Measurements from ENCODE around the gene OR6X1. TPM values are rescaled to one million over a fixed set of nuclear protein-coding genes. Genes with fewer than 3 reads are reported as not detected.

OR6X1 gene
- total and polyA plus RNA-seq, 2 of the 8 experiments (the other 6 are each of a cell fraction or from before 2014, with no cell fraction given): not detected

- FAIRE-seq: no peak
- Histone ChIP-seq H3K18ac (ENCODE audit: extremely low read depth, low read length) (peak overlapping the region; percentile 11; the same call in 1 of the 2 replicates), H3K4ac (replicated peaks; ENCODE audit: insufficient read length, low read depth, low read length) (no peak overlapping the region), H4K91ac (replicated peaks; ENCODE audit: insufficient read length, low read length) (no peak overlapping the region), H2BK12ac (ENCODE audit: low read depth, low read length) (0 out of 2 replicates have a peak overlapping the region, but pooled peaks have one; percentile 77), H3K4me1 (replicated peaks in 1 of 4; ENCODE audit: control insufficient read depth in 3 of 4, insufficient read depth in 4 of 4, low read length in 3 of 4) (no peaks in the 10 kb centered on the region), H3K36me3 (ENCODE audit: control insufficient read depth in 2 of 4, insufficient read depth in 4 of 4, low read length in 3 of 4) (peaks cover 0 to 2% (median 0%) of the 10 kb centered on the region in 4 experiments; a peak in 1 of 8 replicates), H3K9me3 (ENCODE audit: insufficient read depth in 2 of 2, low read depth in 1 of 2, low read length in 1 of 2) (no peaks in the 10 kb centered on the region), H4K5ac (ENCODE audit: insufficient read length, low read depth, low read length) (no peak overlapping the region), H3K9ac (replicated peaks in 1 of 4; ENCODE audit: extremely low read depth in 1 of 4, low read depth in 3 of 4, low read length in 3 of 4) (no peak overlapping the region), H3K56ac (replicated peaks; ENCODE audit: insufficient read length, low read depth, low read length) (no peak overlapping the region), H3K27me3 (replicated peaks in 1 of 4; ENCODE audit: control insufficient read depth in 3 of 4, extremely low read depth in 1 of 4, insufficient read depth in 3 of 4, low read length in 3 of 4) (no peaks in the 10 kb centered on the region), H3K79me1 (ENCODE audit: low read depth, low read length) (no peaks in the 10 kb centered on the region), H3K79me2 (ENCODE audit: control insufficient read depth in 1 of 2, insufficient read depth in 2 of 2, low read length in 2 of 2) (no peaks in the 10 kb centered on the region), H2BK120ac (replicated peaks; ENCODE audit: low read depth, low read length) (no peak overlapping the region), H4K8ac (ENCODE audit: extremely low read depth, insufficient read depth, low read length) (no peak overlapping the region), H3K27ac (ENCODE audit: low read depth, low read length) (no peak overlapping the region), H4K20me1 (replicated peaks in 1 of 2; ENCODE audit: control insufficient read depth in 1 of 2, insufficient read depth in 2 of 2, low read length in 2 of 2) (no peaks in the 10 kb centered on the region), H2BK5ac (ENCODE audit: low read depth, low read length) (no peak overlapping the region), H2BK15ac (ENCODE audit: low read length) (no peak overlapping the region), H3K23me2 (ENCODE audit: low read depth, low read length) (no peaks in the 10 kb centered on the region), H3K4me3 (ENCODE audit: extremely low read depth in 1 of 4, insufficient read depth in 2 of 4, low read depth in 3 of 4, low read length in 4 of 4) (no peak overlapping the region), H3K23ac (ENCODE audit: insufficient read length) (no peak overlapping the region), H3K4me2 (ENCODE audit: insufficient read depth in 1 of 2, low read depth in 2 of 2, low read length in 2 of 2) (no peak overlapping the region), H2AFZ (ENCODE audit: low read length) (peak overlapping the region; percentile 64; the same call in 1 of the 2 replicates), H2AK5ac (ENCODE audit: low read depth, low read length) (no peak overlapping the region), H2BK20ac (ENCODE audit: low read length) (no peak overlapping the region), H3K14ac (ENCODE audit: insufficient read length) (no peak overlapping the region)
- no peak for DNase-seq (ENCODE audit: low read depth in 1 of 2, low spot score in 2 of 2)
- WGBS, 2 experiments (ENCODE audit: extremely low coverage in 1 of 2, insufficient coverage in 1 of 2, insufficient read length in 1 of 2, insufficient replicate concordance in 2 of 2, low coverage in 1 of 2, low lambda C conversion rate in 2 of 2, missing lambda C conversion rate in 1 of 2): 89% methylated on average over 4 of the region's 4 CpGs; no CpG with 5 or more reads in 1 of the 2 experiments
- ChIA-PET CTCF (ENCODE audit: partially characterized antibody) (no interaction called here), POLR2A (ENCODE audit: partially characterized antibody) (no interaction called here)
- no peak for TF ChIP-seq TCF12 (IDR thresholded peaks at IDR 0.05; ENCODE audit: low read depth, low read length)
- no peak for TF ChIP-seq NANOG (IDR thresholded peaks at IDR 0.05; ENCODE audit: insufficient read depth, low read depth, low read length, poor library complexity, severe bottlenecking)
- no peak for TF ChIP-seq SUZ12 (IDR thresholded peaks at IDR 0.05; ENCODE audit: low read length)
- TF ChIP-seq CEBPB (IDR thresholded peaks at IDR 0.05; ENCODE audit: low read depth, low read length): no peak
- no peak for TF ChIP-seq RAD21 (IDR thresholded peaks at IDR 0.05 in 1 of 2, conservative IDR thresholded peaks at IDR 0.05 in 1 of 2; ENCODE audit: low read depth in 2 of 2, low read length in 2 of 2)
- no peak for TF ChIP-seq TBP (IDR thresholded peaks at IDR 0.05; ENCODE audit: low read depth, low read length)
These were observed 43.8 kb upstream of the OR6X1 start for GRCh38 chr11:123798079-123798478.
